ENCODE measurements around the gene RTN4RL1. TPM values are rescaled to one million over a fixed set of nuclear protein-coding genes. Genes with fewer than 3 reads are reported as not detected.

RTN4RL1 gene
- total RNA-seq: not detected in 2 replicates

- POLR2A ChIA-PET: interaction anchor here (0.6 to 1.1 kb wide), 4 partner anchors 16 to 827 kb away, joined by 3 to 8 read pairs (median 4); no protein-coding TSS in a partner anchor
Observed at GRCh38 chr17:2025220-2025621, at the start of gene RTN4RL1. Gene RTN4RL1, minus strand, starts transcription at chr17:2025334. Its CDS starts 469 bp downstream, at chr17:2024865.

GRCh38 chr17:2074919-2075318 is 49.8 kb upstream of the RTN4RL1 start:
- Mint-ChIP-seq H3K27ac (no peak overlapping the region), H3K4me3 (no peak overlapping the region), H3K9me3 (no peaks in the 10 kb centered on the region), H3K36me3 (ENCODE audit: low read depth) (peaks cover 57% of the 10 kb centered on the region), H3K4me1 (peaks cover 28% of the 10 kb centered on the region), H3K27me3 (no peaks in the 10 kb centered on the region)
- ChIA-PET POLR2A (interaction anchor here (24.5 kb wide), 1 partner anchor 13 kb away, joined by 449 read pairs; no protein-coding TSS in a partner anchor), CTCF (interaction anchor here (1.6 kb wide), 1 partner anchor 170 kb away, joined by 5 read pairs; no protein-coding TSS in a partner anchor)
- intact Hi-C loops (cut with micrococcal nuclease): no loop called here
- DNase-seq: no peak
- no peak for TF ChIP-seq CTCF (IDR thresholded peaks at IDR 0.05)
- no peak for ATAC-seq (ENCODE audit: low read depth)

More at GRCh38 chr17:2025220-2025621, at the start of gene RTN4RL1:
- H3K9me3 Mint-ChIP-seq: no peaks in the 10 kb centered on the region
- intact Hi-C loops (cut with micrococcal nuclease): loop anchor here (2.0 to 5.0 kb wide), 2 partner anchors 16 to 118 kb away; no protein-coding TSS in a partner anchor
- ATAC-seq (ENCODE audit: low read depth) (peak; percentile 19), DNase-seq (peak; percentile 49)
- H3K27me3 Mint-ChIP-seq: peaks cover 35% of the 10 kb centered on the region
- CTCF ChIA-PET: interaction anchor here (0.6 kb wide), 1 partner anchor 713 kb away, joined by 3 read pairs; no protein-coding TSS in a partner anchor
- H3K4me3 Mint-ChIP-seq: peak within 1 kb of the TSS; percentile 85
- H3K4me1 Mint-ChIP-seq: peaks cover 27% of the 10 kb centered on the region
- TF ChIP-seq CTCF (IDR thresholded peaks at IDR 0.05): no peak
- H3K27ac Mint-ChIP-seq: peak within 1 kb of the TSS; percentile 30
- H3K36me3 Mint-ChIP-seq (ENCODE audit: low read depth): peaks cover under 1% of the 10 kb centered on the region

GRCh38 chr17:2071455-2072281 is 46.5 kb upstream of the RTN4RL1 start:
- H3K4me1 Mint-ChIP-seq: peaks cover 38% of the 10 kb centered on the region
- POLR2A ChIA-PET: interaction anchor here (0.5 to 24.5 kb wide), 5 partner anchors 13 to 1574 kb away, joined by 3 to 449 read pairs (median 5); no protein-coding TSS in a partner anchor
- no peaks in the 10 kb centered on the region for H3K9me3 Mint-ChIP-seq
- TF ChIP-seq CTCF (IDR thresholded peaks at IDR 0.05): no peak
- DNase-seq: no peak
- CTCF ChIA-PET: interaction anchor here (0.5 to 2.9 kb wide), 7 partner anchors 14 to 893 kb away, joined by 3 to 21 read pairs (median 4); partner anchors contain the start of gene HIC1
- no peaks in the 10 kb centered on the region for H3K27me3 Mint-ChIP-seq
- peaks cover 41% of the 10 kb centered on the region for H3K36me3 Mint-ChIP-seq (ENCODE audit: low read depth)
- ATAC-seq (ENCODE audit: low read depth): no peak
- intact Hi-C loops (cut with micrococcal nuclease): no loop called here
- no peak overlapping the region for H3K4me3 Mint-ChIP-seq
- peak overlapping the region; percentile 35 for H3K27ac Mint-ChIP-seq

GRCh38 chr17:2071024-2071385 is 45.9 kb upstream of the RTN4RL1 start:
- intact Hi-C loops (cut with micrococcal nuclease): no loop called here
- Mint-ChIP-seq H3K4me1 (peaks cover 41% of the 10 kb centered on the region), H3K27ac (peak overlapping the region; percentile 79), H3K27me3 (no peaks in the 10 kb centered on the region), H3K36me3 (ENCODE audit: low read depth) (peaks cover 39% of the 10 kb centered on the region), H3K9me3 (no peaks in the 10 kb centered on the region), H3K4me3 (no peak overlapping the region)
- ATAC-seq (ENCODE audit: low read depth): no peak
- no peak for TF ChIP-seq CTCF (IDR thresholded peaks at IDR 0.05)
- ChIA-PET POLR2A (interaction anchor here (0.6 to 24.5 kb wide), 6 partner anchors 12 to 169 kb away, joined by 3 to 449 read pairs (median 4); no protein-coding TSS in a partner anchor), CTCF (interaction anchor here (0.5 to 2.9 kb wide), 6 partner anchors 13 to 892 kb away, joined by 3 to 21 read pairs (median 4); partner anchors contain the start of gene HIC1)
- DNase-seq: no peak

All from activated B cell treated with CpG ODN at 0.5 μM for 24 hours (primary cell).